ENCODE data around the gene RPS6KA1.

GRCh38 chr1:26608895-26609294 is 79.3 kb downstream of the RPS6KA1 start:
- TF ChIP-seq EZH2phosphoT487 (IDR thresholded peaks at IDR 0.05; ENCODE audit: borderline replicate concordance, low read length) (no peak), CTCF (IDR thresholded peaks at IDR 0.05; ENCODE audit: low read depth, low read length, poor library complexity, severe bottlenecking) (no peak)

Data from DOHH2 (cell line).